ENCODE results near the gene FBXW7. TPM values are rescaled to one million over a fixed set of nuclear protein-coding genes. Genes with fewer than 3 reads are reported as not detected.

The FBXW7 gene
- polyA plus RNA-seq, 1 of the 3 experiments (the other 2 are of a cell fraction): 7.7 TPM

GRCh38 chr4:152352215-152352614 is 183.7 kb downstream of the FBXW7 start:
- H3K79me2 ChIP-seq (ENCODE audit: insufficient read depth): peaks cover 21% of the 10 kb centered on the region; the same call in 1 of the 2 replicates
- H3K4me2 ChIP-seq: peak overlapping the region; percentile 87
- H3K27me3 ChIP-seq (ENCODE audit: insufficient read depth): no peaks in the 10 kb centered on the region
- no peaks in the 10 kb centered on the region; the same call in 1 of the 2 replicates for H3K9me2 ChIP-seq
- H3K36me3 ChIP-seq (replicated peaks in 1 of 2; ENCODE audit: control insufficient read depth in 1 of 2, insufficient read depth in 2 of 2, low read length in 1 of 2): no peaks in the 10 kb centered on the region
- H4K20me1 ChIP-seq (ENCODE audit: insufficient read depth): no peaks in the 10 kb centered on the region; the same call in 1 of the 2 replicates
- H3K27ac ChIP-seq (ENCODE audit: low read depth in 2 of 2, low read length in 1 of 2): peak overlapping the region; percentile 73 to 96
- H3K4me3 ChIP-seq (ENCODE audit: low read depth in 2 of 2, low read length in 1 of 2): peak overlapping the region; percentile 65 to 68
- no peaks in the 10 kb centered on the region for H3F3A ChIP-seq (replicated peaks; ENCODE audit: insufficient read depth)
- ChIA-PET POLR2A (interaction anchor here (0.6 kb wide), 1 partner anchor 323 kb away, joined by 5 read pairs; no protein-coding TSS in a partner anchor), CTCF (interaction anchor here (1.0 to 2.6 kb wide), 5 partner anchors 12 to 435 kb away, joined by 3 to 9 read pairs (median 3); no protein-coding TSS in a partner anchor)
- TF ChIP-seq EP300 (IDR thresholded peaks at IDR 0.05; ENCODE audit: borderline replicate concordance in 1 of 2, low read depth in 1 of 2, low read length in 1 of 2) (peak in 1 of 2 experiments; percentile 29; a peak in 1 of 4 replicates), RFX5 (IDR thresholded peaks at IDR 0.05; ENCODE audit: low read length) (no peak)
- peak overlapping the region; percentile 62; the same call in 1 of the 2 replicates for H3K9ac ChIP-seq
- no peak for DNase-seq
- H3K4me1 ChIP-seq (ENCODE audit: control insufficient read depth in 1 of 2, insufficient read depth in 2 of 2, low read depth in 1 of 2, low read length in 1 of 2): peaks cover 3 to 10% of the 10 kb centered on the region in 2 experiments; a peak in 2 of 4 replicates
- whole genome bisulfite sequencing (ENCODE audit: low lambda C conversion rate): 6% methylated on average over 4 of the region's 4 CpGs
- no peak overlapping the region for H2AFZ ChIP-seq (ENCODE audit: low read depth)
- no peaks in the 10 kb centered on the region for H3K9me3 ChIP-seq

GRCh38 chr4:152351080-152351479 is 184.8 kb downstream of the FBXW7 start:
- CTCF ChIA-PET: interaction anchor here (1.0 to 2.6 kb wide), 3 partner anchors 19 to 1252 kb away, joined by 3 to 9 read pairs (median 3); no protein-coding TSS in a partner anchor
- Histone ChIP-seq H3K79me2 (ENCODE audit: insufficient read depth) (peaks cover 21% of the 10 kb centered on the region; the same call in 1 of the 2 replicates), H4K20me1 (ENCODE audit: insufficient read depth) (no peaks in the 10 kb centered on the region; the same call in 1 of the 2 replicates), H3K9me2 (no peaks in the 10 kb centered on the region; the same call in 1 of the 2 replicates), H3K9me3 (no peaks in the 10 kb centered on the region), H3K9ac (peak overlapping the region; percentile 12; the same call in 1 of the 2 replicates), H3K27me3 (ENCODE audit: insufficient read depth) (no peaks in the 10 kb centered on the region), H3K27ac (ENCODE audit: low read depth in 2 of 2, low read length in 1 of 2) (peak overlapping the region in 1 of 2 experiments; percentile 96; a peak in 2 of 4 replicates), H2AFZ (ENCODE audit: low read depth) (no peak overlapping the region), H3K36me3 (replicated peaks in 1 of 2; ENCODE audit: control insufficient read depth in 1 of 2, insufficient read depth in 2 of 2, low read length in 1 of 2) (peaks cover 7 to 9% of the 10 kb centered on the region in 2 experiments), H3K4me2 (peak overlapping the region; percentile 87; the same call in 1 of the 2 replicates), H3K4me1 (ENCODE audit: control insufficient read depth in 1 of 2, insufficient read depth in 2 of 2, low read depth in 1 of 2, low read length in 1 of 2) (peaks cover 3 to 10% of the 10 kb centered on the region in 2 experiments; a peak in 2 of 4 replicates), H3F3A (replicated peaks; ENCODE audit: insufficient read depth) (no peaks in the 10 kb centered on the region), H3K4me3 (ENCODE audit: low read depth in 2 of 2, low read length in 1 of 2) (peak overlapping the region; percentile 25 to 68; a peak in 3 of 4 replicates)
- no peak for DNase-seq
- POLR2A ChIA-PET: interaction anchor here (1.0 kb wide), 1 partner anchor 287 kb away, joined by 3 read pairs; no protein-coding TSS in a partner anchor
- WGBS (ENCODE audit: low lambda C conversion rate): 77% methylated on average over 2 of the region's 2 CpGs
- TF ChIP-seq REST (IDR thresholded peaks at IDR 0.05; ENCODE audit: low read depth, low read length) (no peak), MXI1 (IDR thresholded peaks at IDR 0.05; ENCODE audit: low read depth, low read length) (no peak), RCOR1 (IDR thresholded peaks at IDR 0.05; ENCODE audit: low read length) (no peak), NRF1 (IDR thresholded peaks at IDR 0.05; ENCODE audit: low read depth, low read length) (no peak), MAX (IDR thresholded peaks at IDR 0.05; ENCODE audit: low read depth) (no peak), SIN3A (IDR thresholded peaks at IDR 0.05; ENCODE audit: borderline replicate concordance, low read depth, low read length) (no peak), USF1 (IDR thresholded peaks at IDR 0.05; ENCODE audit: borderline replicate concordance, low read depth) (no peak), FOSL2 (IDR thresholded peaks at IDR 0.05; ENCODE audit: borderline replicate concordance, low read depth) (no peak), ZBTB33 (IDR thresholded peaks at IDR 0.05; ENCODE audit: borderline replicate concordance, low read depth) (no peak), RAD21 (IDR thresholded peaks at IDR 0.05; ENCODE audit: low read length) (no peak), TCF12 (IDR thresholded peaks at IDR 0.05) (no peak), GABPA (IDR thresholded peaks at IDR 0.05; ENCODE audit: low read depth) (no peak), CHD2 (IDR thresholded peaks at IDR 0.05; ENCODE audit: low read length, partially characterized antibody) (no peak), GATA2 (CRISPR knock-in tag; IDR thresholded peaks at IDR 0.05) (no peak)
